Transverse colon (tissue), 4 donors: ENCODE results near the gene DDN. TPM values are rescaled to one million over a fixed set of nuclear protein-coding genes. Genes with fewer than 3 reads are reported as not detected.
A peak's percentile ranks its signal among the peaks of the same experiment; 100 is the strongest.

Experiments used
- DNase-seq: peaks from one replicate; pipeline ENCODE4 v3.0.0-alpha.2; 2019
- H3K27ac ChIP-seq, 4 donors: fragments of 200-600 bp; sonication (generic); 2 replicates each; pipeline ENCODE4 v1.5.1; 2016 to 2018; ENCODE audit warnings: inconsistent platforms in 4 of 4
- H3K27me3 ChIP-seq: fragments of 200-600 bp; sonication (generic); 2 replicates; pipeline ENCODE4 v1.5.1; 2017; ENCODE audit warnings: inconsistent platforms
- H3K36me3 ChIP-seq, 4 donors: fragments of 200-600 bp; sonication (generic); 2 replicates each; pipeline ENCODE4 v1.5.1; 2017 to 2019; ENCODE audit warnings: inconsistent platforms in 4 of 4
- H3K4me1 ChIP-seq, 4 donors: fragments of 200-600 bp; sonication (generic); 2 replicates each; pipeline ENCODE4 v1.5.1; 2017 to 2020; ENCODE audit warnings: inconsistent platforms in 4 of 4
- H3K4me3 ChIP-seq, 4 donors: fragments of 200-600 bp; sonication (generic); 1 replicate in 1 of 4; 2 replicates in 3 of 4; pipeline versions ENCODE4 v1.5.1 to v1.6.1; 2017 to 2019; ENCODE audit warnings: inconsistent platforms in 4 of 4
- H3K9me3 ChIP-seq, 2 donors: fragments of 200-600 bp; sonication (generic); 2 replicates each; pipeline ENCODE4 v1.5.1; 2017 to 2019; ENCODE audit warnings: inconsistent platforms in 2 of 2
- EP300 ChIP-seq: sonication (generic); formaldehyde crosslinking; IDR thresholded peaks from one replicate; pipeline ENCODE4 v1.6.1; 2017; ENCODE audit warnings: antibody characterized with exemption, low read depth
- POLR2A ChIP-seq: fragments of 450-650 bp; IDR thresholded peaks from one replicate; pipeline ENCODE4 v1.6.1; 2016; ENCODE audit warnings: antibody characterized with exemption, mild to moderate bottlenecking, moderate library complexity
- POLR2AphosphoS5 ChIP-seq, 3 donors: sonication (generic); formaldehyde crosslinking; IDR thresholded peaks; one replicate each; pipeline ENCODE4 v1.6.1; 2016; ENCODE audit warnings: antibody characterized with exemption in 3 of 3
- WGBS, 2 donors: methylation state at CpG; one replicate each; pipeline ENCODE4 v1.1.5; 2018; ENCODE audit warnings: low coverage in 1 of 2; 5-methylcytosine and 5-hydroxymethylcytosine counted together
- in situ Hi-C, 4 donors: fragments of 200-750 bp; cut with MboI; loops; one replicate each; pipeline versions ENCODE4 v1.15.0 to v1.15.1; 2017; ENCODE audit warnings: low sequenced_read_pairs in 3 of 4, low pct_ligation_motif_present in 1 of 4, low pct_unique_long_range_greater_than_20kb in 1 of 4
- intact Hi-C: fragments of 100-400 bp; cut with DNase I; formaldehyde crosslinking; loops from one replicate; pipeline ENCODE4 v1.15.1; 2023; ENCODE audit warnings: low total_unique reads
- total RNA-seq, 4 donors: library from RNA; depleted of rRNA; stranded (reverse); fragments of >200 nt; gene quantifications; one replicate each; pipeline ENCODE4 v1.1.0, GENCODE V29; 2016
- TF ChIP-seq, protein P1 (sequence below), 5 experiments: fragments of 200-600 bp in 3 of 5; fragments of 450-650 bp in 2 of 5; sonication (generic) in 3 of 5; IDR thresholded peaks; 1 replicate in 2 of 5; 2 replicates in 3 of 5; pipeline ENCODE4 v1.5.1; 2016 to 2017; ENCODE audit warnings: antibody characterized with exemption in 5 of 5, inconsistent platforms in 3 of 5, mild to moderate bottlenecking in 2 of 5, moderate library complexity in 1 of 5

DDN gene
- total RNA-seq, 4 donors from 2014 or later = 0.27 to 0.32 TPM; not detected in 2

DNA sequence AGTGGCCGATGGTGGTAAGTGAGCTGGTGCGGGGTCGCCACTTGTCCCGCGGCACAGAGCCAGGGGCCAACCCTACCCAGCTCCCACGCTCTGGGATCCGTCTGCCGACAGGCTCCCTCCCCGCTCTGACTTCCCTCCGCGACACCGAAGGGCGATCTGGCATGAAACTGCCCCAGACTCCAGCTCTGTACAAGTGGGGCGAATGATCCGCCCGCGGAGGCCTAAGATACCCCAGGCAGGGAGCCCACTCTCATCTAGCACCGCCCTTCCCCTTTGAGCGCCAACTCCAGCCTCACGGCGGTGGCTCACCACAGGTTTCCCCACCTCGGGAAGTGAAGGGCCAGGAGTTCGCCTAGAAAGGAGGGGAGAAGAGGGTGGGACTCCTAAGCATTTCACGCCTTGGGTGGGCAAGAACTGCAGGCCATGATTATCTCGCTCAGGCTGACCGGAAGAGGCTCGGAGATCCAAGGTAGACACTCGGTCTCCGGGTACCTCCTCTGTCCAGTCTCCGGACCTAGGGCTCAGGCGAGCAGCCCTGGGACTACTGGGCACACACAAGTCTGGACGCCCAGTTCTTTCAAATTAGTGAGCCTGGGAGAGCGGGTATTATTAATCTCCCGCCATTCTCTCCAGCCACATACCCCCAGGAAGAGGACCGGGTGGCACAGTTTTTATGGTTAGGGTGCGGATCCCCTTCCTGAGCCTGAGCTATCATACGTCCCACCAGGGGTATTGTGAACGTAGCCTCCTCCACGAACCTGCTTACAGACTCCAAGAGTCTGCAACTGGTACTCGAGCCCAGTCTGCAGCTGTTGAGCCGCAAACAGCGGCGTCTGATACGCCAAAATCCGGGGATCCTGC, 20.2 kb downstream of the DDN start:
- Histone ChIP-seq H3K27ac (no peak overlapping the region), H3K36me3 (no peaks in the 10 kb centered on the region), H3K4me3 (peak overlapping the region in 2 of 4 donors; percentile 28 to 45), H3K27me3 (peaks cover 95% of the 10 kb centered on the region), H3K9me3 (no peaks in the 10 kb centered on the region), H3K4me1 (peaks cover 34 to 47% (median 40%) of the 10 kb centered on the region in 4 donors)
- no peak for DNase-seq
- in situ Hi-C loops (no loop called here), intact Hi-C loops (no loop called here)
- TF ChIP-seq, protein P1, sequence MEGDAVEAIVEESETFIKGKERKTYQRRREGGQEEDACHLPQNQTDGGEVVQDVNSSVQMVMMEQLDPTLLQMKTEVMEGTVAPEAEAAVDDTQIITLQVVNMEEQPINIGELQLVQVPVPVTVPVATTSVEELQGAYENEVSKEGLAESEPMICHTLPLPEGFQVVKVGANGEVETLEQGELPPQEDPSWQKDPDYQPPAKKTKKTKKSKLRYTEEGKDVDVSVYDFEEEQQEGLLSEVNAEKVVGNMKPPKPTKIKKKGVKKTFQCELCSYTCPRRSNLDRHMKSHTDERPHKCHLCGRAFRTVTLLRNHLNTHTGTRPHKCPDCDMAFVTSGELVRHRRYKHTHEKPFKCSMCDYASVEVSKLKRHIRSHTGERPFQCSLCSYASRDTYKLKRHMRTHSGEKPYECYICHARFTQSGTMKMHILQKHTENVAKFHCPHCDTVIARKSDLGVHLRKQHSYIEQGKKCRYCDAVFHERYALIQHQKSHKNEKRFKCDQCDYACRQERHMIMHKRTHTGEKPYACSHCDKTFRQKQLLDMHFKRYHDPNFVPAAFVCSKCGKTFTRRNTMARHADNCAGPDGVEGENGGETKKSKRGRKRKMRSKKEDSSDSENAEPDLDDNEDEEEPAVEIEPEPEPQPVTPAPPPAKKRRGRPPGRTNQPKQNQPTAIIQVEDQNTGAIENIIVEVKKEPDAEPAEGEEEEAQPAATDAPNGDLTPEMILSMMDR (IDR thresholded peaks at IDR 0.05) = no peak
- no peak for TF ChIP-seq POLR2AphosphoS5 (IDR thresholded peaks at IDR 0.05)
- no peak for TF ChIP-seq EP300
- no peak for TF ChIP-seq POLR2A
- 6% methylated on average over 40 of the region's 45 CpGs; no CpG with 5 or more reads in 1 of the 2 donors for WGBS, 2 donors

DNA sequence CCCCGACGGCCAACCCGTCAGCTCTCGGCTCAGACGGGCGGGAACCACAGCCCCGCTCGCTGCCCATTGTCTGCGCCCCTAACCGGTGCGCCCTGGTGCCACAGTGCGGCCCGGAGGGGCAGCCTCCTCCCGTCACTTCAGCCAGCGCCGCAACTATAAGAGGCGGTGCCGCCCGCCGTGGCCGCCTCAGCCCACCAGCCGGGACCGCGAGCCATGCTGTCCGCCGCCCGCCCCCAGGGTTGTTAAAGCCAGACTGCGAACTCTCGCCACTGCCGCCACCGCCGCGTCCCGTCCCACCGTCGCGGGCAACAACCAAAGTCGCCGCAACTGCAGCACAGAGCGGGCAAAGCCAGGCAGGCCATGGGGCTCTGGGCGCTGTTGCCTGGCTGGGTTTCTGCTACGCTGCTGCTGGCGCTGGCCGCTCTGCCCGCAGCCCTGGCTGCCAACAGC, 20.9 kb downstream of the DDN start, which contains the start of gene WNT1:
Gene WNT1, plus strand, starts transcription at position 32 of the 450 bp plus-strand sequence. Its CDS starts 329 bp downstream, at position 361.
- Histone ChIP-seq H3K4me1 (peaks cover 34 to 47% (median 40%) of the 10 kb centered on the region in 4 donors), H3K27me3 (peaks cover 95% of the 10 kb centered on the region), H3K36me3 (no peaks in the 10 kb centered on the region), H3K4me3 (peak within 1 kb of the TSS in 2 of 4 donors; percentile 28 to 45), H3K27ac (no peak within 1 kb of the TSS), H3K9me3 (no peaks in the 10 kb centered on the region)
- in situ Hi-C loops = no loop called here
- intact Hi-C loops = no loop called here
- DNase-seq = no peak
- 0% methylated on average over 7 of the region's 45 CpGs; no CpG with 5 or more reads in 1 of the 2 donors for WGBS, 2 donors
- TF ChIP-seq EP300 (no peak), POLR2AphosphoS5 (IDR thresholded peaks at IDR 0.05) (no peak), POLR2A (no peak)
- TF ChIP-seq, protein P1 (IDR thresholded peaks at IDR 0.05) = peak in 3 of 5 experiments; percentile 2 to 40 (median 33)

DNA sequence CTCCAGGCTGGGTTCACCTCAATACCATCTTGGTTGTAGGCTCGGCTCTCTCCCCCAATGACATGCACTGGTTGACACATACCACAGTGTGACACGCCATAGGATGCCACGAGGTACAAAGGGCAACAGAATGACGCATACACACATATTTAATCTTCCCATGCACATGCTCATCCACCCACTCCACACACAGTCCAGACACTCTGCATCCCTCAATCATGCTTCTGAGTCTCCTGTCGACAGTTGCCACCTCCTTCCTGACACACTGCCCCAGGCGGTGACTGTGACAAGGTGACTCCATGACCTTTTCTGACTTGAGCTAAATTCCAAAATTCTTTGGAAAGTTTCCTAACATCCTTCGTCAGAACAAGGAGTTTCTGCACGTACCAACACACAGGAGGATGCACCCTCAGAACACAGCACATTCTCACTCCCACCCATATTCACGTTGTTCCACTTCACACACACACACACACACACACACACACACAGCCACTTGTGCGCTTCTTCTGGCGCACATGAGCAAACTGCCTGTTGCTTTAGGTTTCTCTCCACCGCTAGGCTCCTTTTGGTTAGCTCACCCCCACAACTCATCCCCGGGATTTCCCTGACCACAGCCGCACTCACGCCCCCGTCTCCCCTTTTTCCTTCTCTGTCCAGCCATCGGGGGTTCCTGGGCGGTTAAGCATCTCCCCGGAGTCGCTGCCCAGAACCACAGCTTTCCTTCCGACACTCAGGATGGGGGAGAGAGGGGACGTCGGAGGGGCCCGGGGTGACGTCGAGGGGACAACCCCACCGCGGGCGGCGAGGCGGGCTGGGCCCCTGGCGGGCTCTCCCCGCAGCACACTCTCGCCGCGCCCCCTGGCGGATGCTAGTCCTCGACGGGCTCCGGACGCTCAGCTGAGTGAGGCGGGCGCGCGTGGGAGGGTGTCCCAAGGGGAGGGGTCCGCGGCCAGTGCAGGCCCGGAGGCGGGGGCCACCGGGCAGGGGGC, 21.6 kb downstream of the DDN start:
- Histone ChIP-seq H3K4me3 (peak overlapping the region in 2 of 4 donors; percentile 28 to 45), H3K27ac (no peak overlapping the region), H3K4me1 (peaks cover 34 to 50% (median 40%) of the 10 kb centered on the region in 4 donors), H3K36me3 (no peaks in the 10 kb centered on the region), H3K27me3 (peaks cover 97% of the 10 kb centered on the region), H3K9me3 (no peaks in the 10 kb centered on the region)
- in situ Hi-C loops (no loop called here), intact Hi-C loops (no loop called here)
- 7 to 14% methylated on average over 13 to 39 of the region's 50 CpGs for WGBS, 2 donors
- no peak for TF ChIP-seq POLR2A
- TF ChIP-seq, protein P1 (IDR thresholded peaks at IDR 0.05) = peak; percentile 82 to 92 (median 86)
- no peak for TF ChIP-seq EP300
- DNase-seq = peak; percentile 71
